SK-N-SH (cell line): Measurements from ENCODE around the gene BCAM. TPM values are rescaled to one million over a fixed set of nuclear protein-coding genes. Genes with fewer than 3 reads are reported as not detected.

ENCODE experiments used
- CTCF ChIA-PET: fragments of 300-600, 350-600 bp; formaldehyde crosslinking; extraction: SDS; loops from one replicate; lab custom pipeline; 2021; lab: Yijun Ruan, JAX
- POLR2A ChIA-PET: fragments of 350-600 bp; sonication (Branson Sonifier 250); formaldehyde crosslinking; extraction: SDS; loops from one replicate; lab custom pipeline; 2020; ENCODE audit warnings: antibody characterized with exemption, inconsistent platforms; lab: Yijun Ruan, JAX
- DNase-seq: peaks from one replicate; pipeline ENCODE4 v3.0.0; 2012
- H2AFZ ChIP-seq: fragments of 200-600 bp; sonication (generic); 2 replicates; pipeline ENCODE4 v1.8.1; 2016; ENCODE audit warnings: antibody characterized with exemption, mild to moderate bottlenecking, low read depth
- H3F3A ChIP-seq: fragments of 200-600 bp; sonication (generic); replicated peaks from 2 replicates; pipeline ENCODE3; 2016; ENCODE audit warnings: antibody characterized with exemption, mild to moderate bottlenecking; ENCODE audit not compliant: insufficient read depth
- H3K27ac ChIP-seq, 2 experiments: fragments of 200-500 bp in 1 of 2; fragments of 200-600 bp in 1 of 2; sonication (Bioruptor generic) in 1 of 2; sonication (generic), shearing (Covaris generic) in 1 of 2; 2 replicates each; pipeline versions ENCODE4 v1.5.1 to v1.6.1; 2014 to 2016; ENCODE audit warnings: low read depth in 2 of 2, inconsistent platforms in 1 of 2, low read length in 1 of 2, mild to moderate bottlenecking in 1 of 2, mixed read lengths in 1 of 2
- H3K27me3 ChIP-seq: fragments of 200-600 bp; sonication (generic), shearing (Covaris generic); 2 replicates; pipeline ENCODE4 v1.6.1; 2016; ENCODE audit warnings: mixed run types; ENCODE audit not compliant: insufficient read depth
- H3K36me3 ChIP-seq, 2 experiments: fragments of 200-500 bp in 1 of 2; fragments of 200-600 bp in 1 of 2; sonication (Bioruptor generic) in 1 of 2; sonication (generic) in 1 of 2; replicated peaks in 1 of 2; 2 replicates each; pipeline versions ENCODE3 to v1.5.1; 2014 to 2016; ENCODE audit warnings: low read length in 1 of 2, mild to moderate bottlenecking in 1 of 2; ENCODE audit not compliant: insufficient read depth in 2 of 2, control insufficient read depth in 1 of 2
- H3K4me1 ChIP-seq, 2 experiments: fragments of 200-500 bp in 1 of 2; fragments of 200-600 bp in 1 of 2; sonication (Bioruptor generic) in 1 of 2; sonication (generic), shearing (Covaris generic) in 1 of 2; 2 replicates each; pipeline versions ENCODE4 v1.5.1 to v1.6.1; 2014 to 2016; ENCODE audit warnings: low read depth in 1 of 2, low read length in 1 of 2, mixed run types in 1 of 2; ENCODE audit not compliant: insufficient read depth in 2 of 2, control insufficient read depth in 1 of 2
- H3K4me2 ChIP-seq: fragments of 200-600 bp; sonication (generic), shearing (Covaris generic); 2 replicates; pipeline ENCODE4 v1.6.1; 2017; ENCODE audit warnings: mixed run types
- H3K4me3 ChIP-seq, 2 experiments: fragments of 200-500 bp in 1 of 2; fragments of 200-600 bp in 1 of 2; sonication (Bioruptor generic) in 1 of 2; sonication (generic), shearing (Covaris generic) in 1 of 2; 2 replicates each; pipeline versions ENCODE4 v1.5.1 to v1.8.1; 2014 to 2016; ENCODE audit warnings: low read depth in 2 of 2, inconsistent platforms in 1 of 2, low read length in 1 of 2, mild to moderate bottlenecking in 1 of 2, mixed read lengths in 1 of 2, moderate library complexity in 1 of 2
- H3K79me2 ChIP-seq: fragments of 200-600 bp; sonication (generic); 2 replicates; pipeline ENCODE4 v1.8.1; 2017; ENCODE audit warnings: mild to moderate bottlenecking; ENCODE audit not compliant: insufficient read depth
- H3K9ac ChIP-seq: fragments of 200-600 bp; sonication (generic); 2 replicates; pipeline ENCODE4 v1.6.1; 2017; ENCODE audit warnings: mixed run types
- H3K9me2 ChIP-seq: fragments of 200-600 bp; sonication (generic); 2 replicates; pipeline ENCODE4 v1.6.1; 2017; ENCODE audit warnings: mixed run types
- H3K9me3 ChIP-seq: fragments of 200-600 bp; sonication (generic); 2 replicates; pipeline ENCODE4 v1.6.1; 2017; ENCODE audit warnings: mixed run types, mild to moderate bottlenecking, moderate library complexity
- H4K20me1 ChIP-seq: fragments of 200-600 bp; sonication (generic); 2 replicates; pipeline ENCODE4 v1.6.1; 2017; ENCODE audit warnings: mild to moderate bottlenecking, mixed run types; ENCODE audit not compliant: insufficient read depth
- FOXJ3 ChIP-seq: sonication (generic); formaldehyde crosslinking; IDR thresholded peaks from 2 replicates; pipeline ENCODE4 v1.5.1; 2020; ENCODE audit warnings: mild to moderate bottlenecking, missing genetic modification reagents
- GATA2 ChIP-seq: sonication (generic); formaldehyde crosslinking; IDR thresholded peaks from 2 replicates; pipeline ENCODE4 v1.5.0; 2020; ENCODE audit warnings: mild to moderate bottlenecking, missing genetic modification reagents
- MAX ChIP-seq: IDR thresholded peaks from 2 replicates; pipeline ENCODE4 v1.4.0; 2012; ENCODE audit warnings: low read depth
- NFIC ChIP-seq: IDR thresholded peaks from 2 replicates; pipeline ENCODE4 v1.4.0; 2012; ENCODE audit warnings: borderline replicate concordance
- NRF1 ChIP-seq: IDR thresholded peaks from 2 replicates; pipeline ENCODE4 v1.6.1; 2012; ENCODE audit warnings: low read depth, mild to moderate bottlenecking, low read length
- RAD21 ChIP-seq: IDR thresholded peaks from 2 replicates; pipeline ENCODE4 v1.6.1; 2012; ENCODE audit warnings: mild to moderate bottlenecking, low read length
- REST ChIP-seq: IDR thresholded peaks from 2 replicates; pipeline ENCODE4 v1.6.1; 2012; ENCODE audit warnings: mild to moderate bottlenecking, low read depth, low read length, moderate library complexity
- RFX5 ChIP-seq: IDR thresholded peaks from 2 replicates; pipeline ENCODE4 v1.6.1; 2012; ENCODE audit warnings: mild to moderate bottlenecking, improper control_type of control experiment, low read length
- RXRA ChIP-seq: IDR thresholded peaks from 2 replicates; pipeline ENCODE4 v1.4.0; 2012; ENCODE audit warnings: low read depth, mild to moderate bottlenecking, borderline replicate concordance
- SIN3A ChIP-seq: IDR thresholded peaks from 2 replicates; pipeline ENCODE4 v1.6.1; 2012; ENCODE audit warnings: low read depth, mild to moderate bottlenecking, low read length, moderate library complexity, borderline replicate concordance
- TEAD4 ChIP-seq: IDR thresholded peaks from 2 replicates; pipeline ENCODE4 v1.4.0; 2012; ENCODE audit warnings: mild to moderate bottlenecking, borderline replicate concordance; ENCODE audit not compliant: insufficient read depth
- YY1 ChIP-seq: IDR thresholded peaks from 2 replicates; pipeline ENCODE4 v1.4.0; 2012; ENCODE audit warnings: low read depth, mild to moderate bottlenecking
- ZBTB33 ChIP-seq: IDR thresholded peaks from 2 replicates; pipeline ENCODE4 v1.4.0; 2012; ENCODE audit warnings: low read depth, borderline replicate concordance
- WGBS: methylation state at CpG from one replicate; pipeline ENCODE4 v1.1.6; 2017; ENCODE audit warnings: low lambda C conversion rate; 5-methylcytosine and 5-hydroxymethylcytosine counted together
- polyA plus RNA-seq, 3 experiments: library from polyadenylated mRNA; depleted of rRNA; stranded (reverse); fragments of >200 nt; gene quantifications; 2 replicates each; pipeline ENCODE4 v1.2.3, GENCODE V29; 2012

Gene BCAM
- polyA plus RNA-seq, 1 of the 3 experiments (the other 2 are of a cell fraction), result 34.0 TPM

- CTCF ChIA-PET, result no interaction called here
- POLR2A ChIA-PET, result no interaction called here
These were observed 5.6 kb downstream of the BCAM start for GRCh38 chr19:44814517-44814916.

GRCh38 chr19:44816301-44816700 is 7.4 kb downstream of the BCAM start:
- Histone ChIP-seq H2AFZ (no peak overlapping the region), H3K27ac (no peak overlapping the region), H3K27me3 (no peaks in the 10 kb centered on the region; the same call in 1 of the 2 replicates), H3K4me2 (no peak overlapping the region), H4K20me1 (no peaks in the 10 kb centered on the region), H3K79me2 (no peaks in the 10 kb centered on the region), H3F3A (no peaks in the 10 kb centered on the region), H3K36me3 (no peaks in the 10 kb centered on the region), H3K9me2 (no peaks in the 10 kb centered on the region), H3K4me3 (no peak overlapping the region), H3K9me3 (no peaks in the 10 kb centered on the region), H3K9ac (no peak overlapping the region), H3K4me1 (no peaks in the 10 kb centered on the region)
- POLR2A ChIA-PET, result no interaction called here
- 70% methylated on average over 2 of the region's 2 CpGs for WGBS
- peak; percentile 16 for DNase-seq
- TF ChIP-seq REST (no peak), MAX (no peak), SIN3A (no peak), RXRA (no peak), RAD21 (no peak), ZBTB33 (no peak), RFX5 (no peak), FOXJ3 (CRISPR knock-in tag) (no peak), NFIC (no peak), GATA2 (CRISPR knock-in tag) (no peak), YY1 (no peak)
- CTCF ChIA-PET, result no interaction called here

More at GRCh38 chr19:44814517-44814916, 5.6 kb downstream of the BCAM start:
- H3K27me3 ChIP-seq, result no peaks in the 10 kb centered on the region; the same call in 1 of the 2 replicates
- TF ChIP-seq GATA2 (CRISPR knock-in tag) (no peak), TEAD4 (no peak), NRF1 (no peak)
- H3F3A ChIP-seq, result no peaks in the 10 kb centered on the region
- no peaks in the 10 kb centered on the region for H3K9me2 ChIP-seq
- no peak overlapping the region for H3K9ac ChIP-seq
- H3K27ac ChIP-seq, result no peak overlapping the region
- 64% methylated on average over 5 of the region's 17 CpGs for WGBS
- no peaks in the 10 kb centered on the region for H4K20me1 ChIP-seq
- H3K4me1 ChIP-seq, result peaks cover 0 to under 1% of the 10 kb centered on the region in 2 experiments; a peak in 1 of 4 replicates
- H3K4me3 ChIP-seq, result no peak overlapping the region
- no peaks in the 10 kb centered on the region for H3K36me3 ChIP-seq
- H3K4me2 ChIP-seq, result no peak overlapping the region
- no peak overlapping the region for H2AFZ ChIP-seq
- DNase-seq, result no peak
- H3K9me3 ChIP-seq, result no peaks in the 10 kb centered on the region
- no peaks in the 10 kb centered on the region for H3K79me2 ChIP-seq
